ENCODE results near the gene LTO1. TPM values are rescaled to one million over a fixed set of nuclear protein-coding genes. Genes with fewer than 3 reads are reported as not detected.
A peak's percentile ranks its signal among the peaks of the same experiment; 100 is the strongest.

Gene LTO1
- total RNA-seq, 2 donors from 2014 or later, result 23.2 to 32.2 TPM

DNA sequence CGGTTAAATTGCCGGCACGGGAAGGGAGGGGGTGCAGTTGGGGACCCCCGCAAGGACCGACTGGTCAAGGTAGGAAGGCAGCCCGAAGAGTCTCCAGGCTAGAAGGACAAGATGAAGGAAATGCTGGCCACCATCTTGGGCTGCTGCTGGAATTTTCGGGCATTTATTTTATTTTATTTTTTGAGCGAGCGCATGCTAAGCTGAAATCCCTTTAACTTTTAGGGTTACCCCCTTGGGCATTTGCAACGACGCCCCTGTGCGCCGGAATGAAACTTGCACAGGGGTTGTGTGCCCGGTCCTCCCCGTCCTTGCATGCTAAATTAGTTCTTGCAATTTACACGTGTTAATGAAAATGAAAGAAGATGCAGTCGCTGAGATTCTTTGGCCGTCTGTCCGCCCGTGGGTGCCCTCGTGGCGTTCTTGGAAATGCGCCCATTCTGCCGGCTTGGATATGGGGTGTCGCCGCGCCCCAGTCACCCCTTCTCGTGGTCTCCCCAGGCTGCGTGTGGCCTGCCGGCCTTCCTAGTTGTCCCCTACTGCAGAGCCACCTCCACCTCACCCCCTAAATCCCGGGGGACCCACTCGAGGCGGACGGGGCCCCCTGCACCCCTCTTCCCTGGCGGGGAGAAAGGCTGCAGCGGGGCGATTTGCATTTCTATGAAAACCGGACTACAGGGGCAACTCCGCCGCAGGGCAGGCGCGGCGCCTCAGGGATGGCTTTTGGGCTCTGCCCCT is 34.7 kb downstream of the LTO1 start:
- Mint-ChIP-seq H3K9me3 (no peaks in the 10 kb centered on the region), H3K4me1 (peaks cover 8% of the 10 kb centered on the region), H3K36me3 (ENCODE audit: low read depth) (peaks cover 13% of the 10 kb centered on the region), H3K27me3 (ENCODE audit: insufficient read depth) (peaks cover 7% of the 10 kb centered on the region), H3K4me3 (peak overlapping the region; percentile 93), H3K27ac (peak overlapping the region; percentile 91)
- no peaks in the 10 kb centered on the region for H3K36me3 ChIP-seq (ENCODE audit: control insufficient read depth, insufficient read depth, low read length)
- WGBS, 2 experiments (ENCODE audit: insufficient coverage in 1 of 2, insufficient read length in 1 of 2), result 2 to 4% methylated on average over 16 to 43 of the region's 43 CpGs
- H3K9me3 ChIP-seq (ENCODE audit: control insufficient read depth, low read length), result no peaks in the 10 kb centered on the region
- H3K4me1 ChIP-seq (ENCODE audit: control insufficient read depth, insufficient read depth, low read length), result peaks cover 5% of the 10 kb centered on the region
- peak overlapping the region; percentile 81 for H3K27ac ChIP-seq (ENCODE audit: low read depth, low read length)
- H3K4me3 ChIP-seq (ENCODE audit: low read length), result peak overlapping the region; percentile 79
- TF ChIP-seq, protein P1, sequence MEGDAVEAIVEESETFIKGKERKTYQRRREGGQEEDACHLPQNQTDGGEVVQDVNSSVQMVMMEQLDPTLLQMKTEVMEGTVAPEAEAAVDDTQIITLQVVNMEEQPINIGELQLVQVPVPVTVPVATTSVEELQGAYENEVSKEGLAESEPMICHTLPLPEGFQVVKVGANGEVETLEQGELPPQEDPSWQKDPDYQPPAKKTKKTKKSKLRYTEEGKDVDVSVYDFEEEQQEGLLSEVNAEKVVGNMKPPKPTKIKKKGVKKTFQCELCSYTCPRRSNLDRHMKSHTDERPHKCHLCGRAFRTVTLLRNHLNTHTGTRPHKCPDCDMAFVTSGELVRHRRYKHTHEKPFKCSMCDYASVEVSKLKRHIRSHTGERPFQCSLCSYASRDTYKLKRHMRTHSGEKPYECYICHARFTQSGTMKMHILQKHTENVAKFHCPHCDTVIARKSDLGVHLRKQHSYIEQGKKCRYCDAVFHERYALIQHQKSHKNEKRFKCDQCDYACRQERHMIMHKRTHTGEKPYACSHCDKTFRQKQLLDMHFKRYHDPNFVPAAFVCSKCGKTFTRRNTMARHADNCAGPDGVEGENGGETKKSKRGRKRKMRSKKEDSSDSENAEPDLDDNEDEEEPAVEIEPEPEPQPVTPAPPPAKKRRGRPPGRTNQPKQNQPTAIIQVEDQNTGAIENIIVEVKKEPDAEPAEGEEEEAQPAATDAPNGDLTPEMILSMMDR (conservative IDR thresholded peaks at IDR 0.05), result no peak
- peak overlapping the region; percentile 44 for H3K9ac ChIP-seq (ENCODE audit: extremely low read depth, low read length, poor library complexity, severe bottlenecking)
- peak; percentile 70 for DNase-seq
- peaks cover 43% of the 10 kb centered on the region for H3K27me3 ChIP-seq (ENCODE audit: control insufficient read depth, insufficient read depth, low read length, poor library complexity, severe bottlenecking)

DNA sequence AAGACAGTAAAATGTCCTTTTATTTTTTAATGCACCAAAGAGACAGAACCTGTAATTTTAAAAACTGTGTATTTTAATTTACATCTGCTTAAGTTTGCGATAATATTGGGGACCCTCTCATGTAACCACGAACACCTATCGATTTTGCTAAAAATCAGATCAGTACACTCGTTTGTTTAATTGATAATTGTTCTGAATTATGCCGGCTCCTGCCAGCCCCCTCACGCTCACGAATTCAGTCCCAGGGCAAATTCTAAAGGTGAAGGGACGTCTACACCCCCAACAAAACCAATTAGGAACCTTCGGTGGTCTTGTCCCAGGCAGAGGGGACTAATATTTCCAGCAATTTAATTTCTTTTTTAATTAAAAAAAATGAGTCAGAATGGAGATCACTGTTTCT is 35.3 kb downstream of the LTO1 start:
- Mint-ChIP-seq H3K36me3 (ENCODE audit: low read depth) (peaks cover 8% of the 10 kb centered on the region), H3K9me3 (no peaks in the 10 kb centered on the region), H3K27me3 (ENCODE audit: insufficient read depth) (peaks cover 7% of the 10 kb centered on the region), H3K4me1 (peaks cover 12% of the 10 kb centered on the region), H3K4me3 (peak overlapping the region; percentile 93), H3K27ac (peak overlapping the region; percentile 91)
- Histone ChIP-seq H3K27ac (ENCODE audit: low read depth, low read length) (peak overlapping the region; percentile 81), H3K36me3 (ENCODE audit: control insufficient read depth, insufficient read depth, low read length) (no peaks in the 10 kb centered on the region), H3K4me3 (ENCODE audit: low read length) (peak overlapping the region; percentile 79), H3K9ac (ENCODE audit: extremely low read depth, low read length, poor library complexity, severe bottlenecking) (peak overlapping the region; percentile 17), H3K27me3 (ENCODE audit: control insufficient read depth, insufficient read depth, low read length, poor library complexity, severe bottlenecking) (peaks cover 43% of the 10 kb centered on the region), H3K4me1 (ENCODE audit: control insufficient read depth, insufficient read depth, low read length) (peaks cover 5% of the 10 kb centered on the region), H3K9me3 (ENCODE audit: control insufficient read depth, low read length) (no peaks in the 10 kb centered on the region)
- no peak for DNase-seq
- TF ChIP-seq, protein P1 (conservative IDR thresholded peaks at IDR 0.05), result no peak
- WGBS, 2 experiments (ENCODE audit: insufficient coverage in 1 of 2, insufficient read length in 1 of 2), result 0 to 6% methylated on average over 2 to 8 of the region's 9 CpGs

DNA sequence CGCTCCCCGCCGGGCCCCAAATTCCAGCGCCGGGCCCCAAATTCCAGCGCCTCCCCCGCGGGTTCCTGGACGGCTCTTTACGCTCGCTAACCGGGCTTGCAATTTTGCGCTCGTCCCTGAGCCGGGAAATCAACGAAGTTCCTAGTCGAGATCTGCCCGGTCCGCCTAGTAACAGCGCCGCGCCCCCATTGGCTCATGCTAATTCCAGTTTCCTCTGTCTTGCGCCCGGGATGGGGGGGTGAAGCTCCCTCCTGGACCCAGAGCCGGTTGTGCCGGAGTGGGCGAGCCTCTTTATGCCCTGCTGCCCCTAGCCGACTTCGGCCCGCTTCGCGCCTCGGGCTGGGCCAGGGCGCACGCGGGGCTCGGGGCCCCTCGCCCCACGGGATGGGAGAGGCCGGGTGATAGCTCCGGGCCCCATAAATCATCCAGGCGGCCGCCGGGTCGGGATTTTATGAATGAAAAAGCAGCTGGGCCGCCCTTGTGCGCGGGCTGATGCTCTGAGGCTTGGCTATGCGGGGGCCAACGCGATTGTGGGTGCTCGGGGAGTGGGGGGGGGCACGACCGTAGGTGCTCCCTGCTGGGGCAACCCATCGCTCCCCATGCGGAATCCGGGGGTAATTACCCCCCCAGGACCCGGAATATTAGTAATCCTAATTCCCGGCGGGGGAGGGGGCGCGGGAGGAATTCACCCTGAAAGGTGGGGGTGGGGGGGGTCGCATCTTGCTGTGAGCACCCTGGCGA is 36.0 kb downstream of the LTO1 start:
- DNase-seq, result peak; percentile 99
- peaks cover 7% of the 10 kb centered on the region for H3K27me3 Mint-ChIP-seq (ENCODE audit: insufficient read depth)
- peak overlapping the region; percentile 93 for H3K4me3 Mint-ChIP-seq
- WGBS, 2 experiments (ENCODE audit: insufficient coverage in 1 of 2, insufficient read length in 1 of 2), result 0% methylated on average over 19 to 58 of the region's 64 CpGs
- Histone ChIP-seq H3K36me3 (ENCODE audit: control insufficient read depth, insufficient read depth, low read length) (no peaks in the 10 kb centered on the region), H3K4me1 (ENCODE audit: control insufficient read depth, insufficient read depth, low read length) (peaks cover 11% of the 10 kb centered on the region), H3K9ac (ENCODE audit: extremely low read depth, low read length, poor library complexity, severe bottlenecking) (peak overlapping the region; percentile 67), H3K9me3 (ENCODE audit: control insufficient read depth, low read length) (no peaks in the 10 kb centered on the region), H3K27ac (ENCODE audit: low read depth, low read length) (peak overlapping the region; percentile 91), H3K27me3 (ENCODE audit: control insufficient read depth, insufficient read depth, low read length, poor library complexity, severe bottlenecking) (peaks cover 43% of the 10 kb centered on the region), H3K4me3 (ENCODE audit: low read length) (peak overlapping the region; percentile 79)
- no peaks in the 10 kb centered on the region for H3K9me3 Mint-ChIP-seq
- H3K36me3 Mint-ChIP-seq (ENCODE audit: low read depth), result peaks cover 7% of the 10 kb centered on the region
- TF ChIP-seq, protein P1 (conservative IDR thresholded peaks at IDR 0.05), result no peak
- H3K4me1 Mint-ChIP-seq, result peaks cover 19% of the 10 kb centered on the region
- peak overlapping the region; percentile 91 for H3K27ac Mint-ChIP-seq
